GM19099 (cell line): ENCODE results near the gene NDUFB7.

Experiments
- POLR2A ChIP-seq: IDR thresholded peaks from 3 replicates; pipeline ENCODE4 v1.6.1; 2011; ENCODE audit warnings: low read depth; ENCODE audit not compliant: insufficient read length; ENCODE audit errors: extremely low read depth

The NDUFB7 gene

GRCh38 chr19:14516746-14517438, 55.0 kb downstream of the NDUFB7 start:
- no peak for TF ChIP-seq POLR2A
